Measurements from ENCODE around the gene CYTH4.

- no peak for TF ChIP-seq E2F6 (IDR thresholded peaks at IDR 0.05; ENCODE audit: borderline replicate concordance, low read depth)
- no peak for TF ChIP-seq POLR2A (IDR thresholded peaks at IDR 0.05; ENCODE audit: low read length)
Observed at GRCh38 chr22:37244922-37245722, 37.2 kb upstream of the CYTH4 start.
